ENCODE measurements around the gene GDF15. TPM values are rescaled to one million over a fixed set of nuclear protein-coding genes. Genes with fewer than 3 reads are reported as not detected.
"Not testable (repeated sequence)": the region's sequence is repeated elsewhere in the genome, so short reads cannot be mapped to it uniquely, and the experiment has no call there.

GDF15 gene
- total RNA-seq, 2 donors from 2014 or later = 40.5 to 86.1 TPM

GRCh38 chr19:18362934-18363542 is 22.9 kb upstream of the GDF15 start:
- no peaks in the 10 kb centered on the region for H3K36me3 ChIP-seq (replicated peaks in 1 of 2; ENCODE audit: insufficient read depth in 1 of 2, low read depth in 2 of 2)
- no peak for TF ChIP-seq POLR2A (IDR thresholded peaks at IDR 0.05)
- TF ChIP-seq CTCF (IDR thresholded peaks at IDR 0.05) = no peak
- H3K27me3 ChIP-seq = no peaks in the 10 kb centered on the region
- DNase-seq (no peak), ATAC-seq (no peak)
- peak overlapping the region in 3 of 4 donors; percentile 93 to 97 (median 95) for H3K27ac ChIP-seq
- H3K4me3 ChIP-seq = no peak overlapping the region
- intact Hi-C loops (cut with DNase I) = no loop called here
- H3K4me1 ChIP-seq = peaks cover 45% of the 10 kb centered on the region
- WGBS, 2 donors = 88 to 89% methylated on average over 10 to 17 of the region's 17 CpGs
- no peaks in the 10 kb centered on the region for H3K9me3 ChIP-seq

- DNase-seq = no peak
- no peaks in the 10 kb centered on the region for H3K36me3 ChIP-seq (replicated peaks in 1 of 2; ENCODE audit: insufficient read depth in 1 of 2, low read depth in 2 of 2)
- peak overlapping the region; percentile 93 to 98 (median 96) for H3K27ac ChIP-seq
- H3K9me3 ChIP-seq = no peaks in the 10 kb centered on the region
- no peak overlapping the region for H3K4me3 ChIP-seq
- ATAC-seq = no peak
- intact Hi-C loops (cut with DNase I) = no loop called here
- no peak for TF ChIP-seq CTCF (IDR thresholded peaks at IDR 0.05)
- no peak for TF ChIP-seq POLR2A (IDR thresholded peaks at IDR 0.05)
- 76 to 80% methylated on average over 6 of the region's 6 CpGs for WGBS, 2 donors
- H3K27me3 ChIP-seq = no peaks in the 10 kb centered on the region
- peaks cover 52% of the 10 kb centered on the region for H3K4me1 ChIP-seq
Measured at GRCh38 chr19:18363787-18364186, 22.2 kb upstream of the GDF15 start.

GRCh38 chr19:18364277-18364825 is 21.6 kb upstream of the GDF15 start:
- WGBS, 2 donors = 40 to 51% methylated on average over 9 to 11 of the region's 11 CpGs
- H3K9me3 ChIP-seq; H3K36me3 ChIP-seq (replicated peaks in 1 of 2; ENCODE audit: insufficient read depth in 1 of 2, low read depth in 2 of 2); intact Hi-C loops (cut with DNase I); H3K4me3 ChIP-seq; H3K27me3 ChIP-seq; DNase-seq: not testable (repeated sequence)
- peak; percentile 16 for ATAC-seq
- H3K4me1 ChIP-seq = peaks cover 57% of the 10 kb centered on the region
- H3K27ac ChIP-seq = peak overlapping the region; percentile 93 to 98 (median 96)

GRCh38 chr19:18364826-18365528 is 21.0 kb upstream of the GDF15 start:
- peak; percentile 90 to 96 (median 94) for DNase-seq

More at GRCh38 chr19:18364826-18365528, 21.0 kb upstream of the GDF15 start:
- peak in 2 of 3 donors; percentile 54 to 58 for TF ChIP-seq POLR2A (IDR thresholded peaks at IDR 0.05)
- no peak for TF ChIP-seq CTCF (IDR thresholded peaks at IDR 0.05)
- intact Hi-C loops (cut with DNase I) = no loop called here
- ATAC-seq = peak; percentile 92
- no peaks in the 10 kb centered on the region for H3K27me3 ChIP-seq
- H3K36me3 ChIP-seq (replicated peaks in 1 of 2; ENCODE audit: insufficient read depth in 1 of 2, low read depth in 2 of 2) = no peaks in the 10 kb centered on the region
- H3K27ac ChIP-seq = peak overlapping the region; percentile 93 to 98 (median 96)
- H3K4me3 ChIP-seq = no peak overlapping the region
- peaks cover 57% of the 10 kb centered on the region for H3K4me1 ChIP-seq
- WGBS, 2 donors = 5 to 7% methylated on average over 10 to 15 of the region's 15 CpGs
- H3K9me3 ChIP-seq = no peaks in the 10 kb centered on the region
